ENCODE data around the gene CPA4. TPM values are rescaled to one million over a fixed set of nuclear protein-coding genes. Genes with fewer than 3 reads are reported as not detected.

Gene CPA4
- total RNA-seq, 2 donors from 2014 or later: 0.23 TPM; not detected in 1

- H3K4me1 ChIP-seq (replicated peaks): no peaks in the 10 kb centered on the region
- no peaks in the 10 kb centered on the region for H3K9me3 ChIP-seq
- H3K4me3 ChIP-seq: no peak overlapping the region
- no peaks in the 10 kb centered on the region for H3K27me3 ChIP-seq (replicated peaks; ENCODE audit: insufficient read depth)
- H3K27ac ChIP-seq: no peak overlapping the region
- whole genome bisulfite sequencing: 89% methylated on average over 3 of the region's 3 CpGs
- no peak for DNase-seq (ENCODE audit: low spot score)
- TF ChIP-seq CTCF (IDR thresholded peaks at IDR 0.05) (no peak), POLR2AphosphoS5 (IDR thresholded peaks at IDR 0.05) (no peak)
- intact Hi-C loops (cut with DNase I): no loop called here
- H3K36me3 ChIP-seq: no peaks in the 10 kb centered on the region
These were observed 49.9 kb downstream of the CPA4 start for GRCh38 chr7:130342701-130343380.

- Histone ChIP-seq H3K36me3 (no peaks in the 10 kb centered on the region), H3K4me1 (replicated peaks) (no peaks in the 10 kb centered on the region), H3K9me3 (no peaks in the 10 kb centered on the region), H3K27me3 (replicated peaks; ENCODE audit: insufficient read depth) (no peaks in the 10 kb centered on the region), H3K4me3 (no peak within 1 kb of the TSS), H3K27ac (no peak within 1 kb of the TSS)
- TF ChIP-seq CTCF (IDR thresholded peaks at IDR 0.05) (no peak), POLR2A (IDR thresholded peaks at IDR 0.05) (no peak)
- DNase-seq (ENCODE audit: low spot score): no peak
- 96% methylated on average over 5 of the region's 5 CpGs for WGBS
- intact Hi-C loops (cut with DNase I): no loop called here
These were observed 51.4 kb downstream of the CPA4 start, which contains the start of gene CPA5 for GRCh38 chr7:130344271-130344866. TSS of gene CPA5 (plus strand) at chr7:130344816. CDS start at chr7:130346486, 1,670 bp downstream.

- H3K4me3 ChIP-seq: no peak overlapping the region
These were observed 52.2 kb downstream of the CPA4 start for GRCh38 chr7:130345136-130345535.

GRCh38 chr7:130345725-130346124, 52.8 kb downstream of the CPA4 start:
- no peak for DNase-seq (ENCODE audit: low spot score)
- Histone ChIP-seq H3K27me3 (replicated peaks; ENCODE audit: insufficient read depth) (no peaks in the 10 kb centered on the region), H3K4me3 (no peak overlapping the region), H3K27ac (no peak overlapping the region), H3K36me3 (no peaks in the 10 kb centered on the region), H3K9me3 (no peaks in the 10 kb centered on the region), H3K4me1 (replicated peaks) (no peaks in the 10 kb centered on the region)
- 92% methylated on average over 4 of the region's 5 CpGs for WGBS
- intact Hi-C loops (cut with DNase I): no loop called here
- TF ChIP-seq POLR2AphosphoS5 (IDR thresholded peaks at IDR 0.05) (no peak), POLR2A (IDR thresholded peaks at IDR 0.05) (no peak), CTCF (IDR thresholded peaks at IDR 0.05) (no peak)

More at GRCh38 chr7:130345136-130345535, 52.2 kb downstream of the CPA4 start:
- no peaks in the 10 kb centered on the region for H3K4me1 ChIP-seq (replicated peaks)
- WGBS: 22% methylated on average over 8 of the region's 8 CpGs
- H3K9me3 ChIP-seq: no peaks in the 10 kb centered on the region
- no peak for TF ChIP-seq CTCF (IDR thresholded peaks at IDR 0.05)
- H3K27me3 ChIP-seq (replicated peaks; ENCODE audit: insufficient read depth): no peaks in the 10 kb centered on the region
- DNase-seq (ENCODE audit: low spot score): no peak
- H3K27ac ChIP-seq: no peak overlapping the region
- intact Hi-C loops (cut with DNase I): no loop called here
- no peaks in the 10 kb centered on the region for H3K36me3 ChIP-seq
